Suppressor macrophage (primary cell): ENCODE results near the gene TMLHE.
"Not testable (repeated sequence)": the region's sequence is repeated elsewhere in the genome, so short reads cannot be mapped to it uniquely, and the experiment has no call there.

ENCODE experiments used
- DNase-seq, 4 experiments: peaks; one replicate each; pipeline ENCODE4 v3.0.0-alpha.2; 2020 to 2022

TMLHE gene

GRCh38 chrX:155495134-155495533 lies 117.6 kb downstream of the TMLHE start:
- not testable (repeated sequence) for DNase-seq

GRCh38 chrX:155491421-155491820 lies 121.3 kb downstream of the TMLHE start:
- not testable (repeated sequence) for DNase-seq

- DNase-seq, result not testable (repeated sequence)
These were observed 135.6 kb downstream of the TMLHE start for GRCh38 chrX:155477136-155477535.

GRCh38 chrX:155466269-155466938 lies 146.3 kb downstream of the TMLHE start:
- not testable (repeated sequence) for DNase-seq

- DNase-seq, result not testable (repeated sequence)
These were observed 152.3 kb downstream of the TMLHE start for GRCh38 chrX:155460501-155460900.

- DNase-seq, result not testable (repeated sequence)
These were observed 154.3 kb downstream of the TMLHE start, which contains the start of gene F8A3 for GRCh38 chrX:155458471-155458870. TSS of gene F8A3 (minus strand) at chrX:155458620. CDS start at chrX:155458600, 20 bp downstream.

GRCh38 chrX:155457761-155458447 lies 154.8 kb downstream of the TMLHE start:
- DNase-seq, result not testable (repeated sequence)

- no peak for DNase-seq
These were observed 171.7 kb downstream of the TMLHE start for GRCh38 chrX:155441097-155441496.
